COLO668 (cell line): ENCODE data around the gene MOB1B.

Source experiments
- DNase-seq: peaks from one replicate; lab custom pipeline; 2025; ENCODE audit not compliant: unreplicated experiment; lab: John Stamatoyannopoulos, UW

Gene MOB1B

GRCh38 chr4:70914000-70914399 lies 11.8 kb downstream of the MOB1B start:
- no peak for DNase-seq

- DNase-seq: no peak
These were observed 12.5 kb downstream of the MOB1B start for GRCh38 chr4:70914631-70915030.

- no peak for DNase-seq
These were observed 13.1 kb downstream of the MOB1B start for GRCh38 chr4:70915036-70915815.

GRCh38 chr4:70915874-70916559 lies 13.8 kb downstream of the MOB1B start:
- no peak for DNase-seq

GRCh38 chr4:70920592-70920991 lies 18.4 kb downstream of the MOB1B start:
- no peak for DNase-seq

DNA sequence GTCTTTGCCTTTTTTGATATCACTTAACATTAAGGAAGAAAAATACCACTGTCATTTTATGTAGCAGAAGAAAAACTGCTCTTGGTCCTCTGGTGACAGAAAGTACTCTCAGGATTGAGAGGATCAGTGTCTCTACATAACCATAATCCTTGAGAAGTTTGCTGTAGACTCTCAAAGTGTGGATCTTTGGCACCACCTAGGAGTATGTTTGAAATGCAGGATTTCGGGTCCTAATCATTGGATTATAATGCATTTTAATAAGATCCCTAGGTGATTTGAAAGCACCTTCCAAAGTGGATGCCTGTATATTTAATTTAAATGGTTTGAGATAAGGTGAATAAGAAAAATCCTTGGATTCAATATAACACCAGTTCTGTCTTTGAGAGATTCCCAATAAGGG lies 23.2 kb downstream of the MOB1B start:
- DNase-seq: no peak

DNA sequence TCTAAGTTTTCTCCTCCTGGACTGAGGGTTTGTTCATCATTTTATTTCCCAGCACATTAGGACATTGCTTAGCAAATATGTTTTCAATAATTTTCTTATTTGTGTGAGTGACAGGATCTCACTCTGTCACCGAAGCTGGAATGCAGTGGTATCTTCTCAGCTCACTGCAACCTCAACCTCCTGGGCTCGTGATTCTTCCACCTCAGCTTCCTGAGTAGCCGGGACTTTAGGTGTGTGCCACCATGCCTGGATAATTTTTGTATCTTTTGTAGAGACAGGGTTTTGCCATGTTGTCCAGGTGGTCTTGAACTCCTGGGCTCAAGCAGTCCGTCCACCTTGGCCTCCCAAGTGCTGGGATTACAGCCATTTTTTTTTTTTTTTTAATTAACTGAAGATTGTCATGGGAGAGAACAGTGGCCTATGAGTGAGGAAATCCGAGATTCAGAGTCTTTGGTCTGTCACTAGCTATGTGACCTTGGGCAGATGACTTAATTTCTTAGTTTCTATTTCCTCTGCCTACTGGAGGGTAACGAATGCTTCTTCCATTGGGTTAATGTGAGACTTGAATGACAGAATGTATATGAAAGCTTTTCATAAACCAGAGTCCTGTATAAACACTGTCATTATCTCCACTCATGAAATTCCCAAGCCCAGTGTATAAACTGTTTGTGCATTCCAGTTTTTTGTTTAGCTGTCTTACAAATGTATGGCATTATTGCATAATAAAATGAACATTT lies 23.9 kb downstream of the MOB1B start:
- DNase-seq: no peak

GRCh38 chr4:70927502-70928137 lies 25.5 kb downstream of the MOB1B start:
- no peak for DNase-seq

GRCh38 chr4:70930530-70931256 lies 28.5 kb downstream of the MOB1B start:
- DNase-seq: no peak

DNA sequence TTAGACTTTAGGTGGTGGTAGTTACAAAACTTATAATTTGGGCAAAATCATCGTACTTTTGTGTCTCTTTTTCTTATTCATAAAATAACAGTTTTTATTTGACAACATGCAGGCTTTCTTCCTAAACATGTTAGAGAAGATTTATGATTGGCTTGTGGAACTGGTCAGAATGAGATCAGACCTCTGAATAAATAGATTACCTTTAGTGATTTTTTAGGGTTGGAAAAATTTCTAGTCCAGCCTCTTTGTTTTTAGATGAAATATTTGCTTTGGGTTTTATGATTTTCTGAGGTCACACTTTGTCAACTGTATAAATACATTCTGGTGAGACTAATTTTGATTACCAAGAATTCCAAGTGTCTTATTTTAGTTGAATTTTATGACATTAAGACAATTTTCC lies 29.2 kb downstream of the MOB1B start:
- no peak for DNase-seq

DNA sequence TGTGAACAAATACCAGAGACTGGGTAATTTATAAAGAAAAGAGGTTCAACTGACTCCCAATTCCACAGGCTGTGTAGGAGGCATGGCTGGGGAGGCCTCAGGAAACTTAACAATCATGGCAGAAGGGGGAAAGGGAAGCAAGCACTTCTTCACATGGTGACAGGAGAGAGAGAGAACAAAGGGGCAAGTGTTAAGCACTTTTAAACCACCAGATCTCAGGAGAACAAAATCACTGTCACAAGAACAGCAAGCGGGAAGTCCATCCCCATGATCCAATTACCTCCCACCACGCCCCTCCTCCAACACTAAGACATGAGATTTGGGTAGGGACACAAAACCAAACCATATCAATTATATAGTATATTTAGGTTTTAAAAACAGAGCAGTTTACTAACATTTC lies 30.8 kb downstream of the MOB1B start:
- DNase-seq: no peak

DNA sequence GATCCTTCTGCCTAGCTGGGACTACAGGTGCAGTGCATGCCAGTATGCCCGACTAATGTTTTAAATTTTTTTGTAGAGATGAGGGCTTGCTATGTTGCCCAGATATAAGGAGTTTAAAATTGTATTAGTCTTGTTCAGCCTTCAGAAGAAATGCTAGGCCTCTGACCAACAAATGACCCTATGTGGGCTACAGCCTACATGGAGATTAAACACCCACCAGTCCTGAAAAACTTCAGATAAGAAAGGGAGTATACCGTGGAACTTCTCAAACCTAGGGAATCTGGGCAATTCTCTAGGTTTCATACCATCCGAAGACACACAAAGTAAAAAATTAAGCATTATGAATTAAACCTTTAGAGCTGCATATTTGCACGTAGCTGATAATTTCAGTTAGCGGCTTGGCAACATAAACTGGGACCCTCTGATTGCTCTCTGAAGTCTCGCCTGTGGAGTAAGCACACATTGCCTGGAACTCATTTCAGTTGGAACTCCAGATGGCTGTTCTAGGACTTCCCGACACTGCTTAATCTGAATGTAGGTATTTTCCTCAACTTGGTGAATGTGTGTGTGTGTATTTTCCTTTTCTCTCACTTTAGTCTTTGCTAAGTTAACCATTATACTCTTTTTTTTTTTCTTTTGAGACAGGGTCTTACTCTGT lies 33.0 kb downstream of the MOB1B start:
- DNase-seq: no peak

DNA sequence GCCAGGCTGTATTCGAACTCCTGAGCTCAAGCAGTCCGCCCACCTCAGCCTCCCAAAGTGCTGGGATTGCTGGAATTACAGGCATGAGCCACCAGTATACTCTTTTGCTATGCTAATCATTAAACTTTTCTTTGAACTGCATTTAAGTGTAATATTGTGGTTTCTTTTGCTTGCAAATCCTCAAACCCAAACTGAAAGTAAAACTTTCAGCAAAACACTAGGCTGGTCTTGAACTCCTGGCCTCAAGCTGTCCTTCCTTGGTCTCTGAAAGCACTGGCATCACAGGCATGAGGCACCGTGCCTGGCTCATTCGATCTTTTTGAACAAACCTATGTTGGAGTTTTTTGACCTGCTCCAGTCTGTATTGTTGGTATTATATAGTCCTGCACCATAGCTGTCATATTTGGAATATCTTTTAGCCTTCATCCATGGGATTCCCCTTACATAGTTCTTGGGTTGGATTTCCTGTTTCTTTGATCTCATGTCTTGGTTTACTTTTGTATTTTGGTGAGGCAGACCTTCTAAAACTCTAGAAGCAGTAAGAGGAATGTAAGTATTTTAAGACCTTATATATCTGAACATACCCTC lies 34.1 kb downstream of the MOB1B start:
- no peak for DNase-seq

DNA sequence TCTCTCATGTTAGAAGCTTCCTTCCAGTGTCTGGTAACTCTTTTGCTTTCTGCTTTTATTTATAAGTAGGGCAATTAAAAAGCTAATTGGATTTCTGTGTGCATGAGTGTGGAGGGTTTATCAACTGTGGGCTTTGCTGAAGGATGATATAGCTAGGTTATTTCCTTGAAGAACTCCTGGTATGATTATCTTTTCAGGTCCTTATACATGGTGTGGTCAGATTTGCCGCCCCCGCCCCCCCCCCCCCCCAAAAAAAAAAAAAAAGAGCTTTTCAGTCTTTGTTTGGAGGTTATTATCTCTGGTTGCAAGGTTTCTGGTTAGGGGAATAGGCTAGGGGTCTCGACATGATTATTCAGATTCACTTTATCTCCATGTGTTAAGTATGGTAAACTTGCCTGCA lies 35.9 kb downstream of the MOB1B start:
- DNase-seq: no peak

- no peak for DNase-seq
These were observed 38.0 kb downstream of the MOB1B start for GRCh38 chr4:70940134-70940533.

DNA sequence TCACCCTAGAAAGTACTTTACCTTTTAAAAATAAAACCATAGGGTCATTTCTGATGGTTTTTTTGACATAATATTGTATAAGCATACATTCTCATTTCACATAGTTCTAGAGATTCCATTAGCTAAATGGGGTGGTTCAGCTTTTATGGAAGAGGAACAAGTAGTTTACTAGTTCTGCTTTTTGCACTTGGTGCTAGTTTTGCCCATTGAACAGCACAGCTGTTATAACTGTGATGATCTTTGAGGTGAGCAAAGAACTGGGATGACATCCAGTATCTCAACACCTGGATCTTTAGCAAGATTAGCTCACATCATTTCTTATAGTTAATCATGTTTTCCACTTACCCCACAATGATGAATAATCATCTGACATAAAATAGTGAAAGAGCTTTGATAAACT lies 40.9 kb downstream of the MOB1B start:
- DNase-seq: no peak

GRCh38 chr4:70945046-70945445 lies 42.9 kb downstream of the MOB1B start:
- no peak for DNase-seq

- no peak for DNase-seq
These were observed 43.4 kb downstream of the MOB1B start for GRCh38 chr4:70945452-70946055.

GRCh38 chr4:70946939-70947338 lies 44.8 kb downstream of the MOB1B start:
- DNase-seq: no peak
